Hepatocyte (in vitro differentiated cells): ENCODE measurements around the gene USP43. TPM values are rescaled to one million over a fixed set of nuclear protein-coding genes. Genes with fewer than 3 reads are reported as not detected.
"Not testable (repeated sequence)": the region's sequence is repeated elsewhere in the genome, so short reads cannot be mapped to it uniquely, and the experiment has no call there.

Experiments used
- DNase-seq: peaks from one replicate; pipeline ENCODE4 v3.0.0-alpha.2; 2016; ENCODE audit warnings: low spot score
- H2AFZ ChIP-seq: fragments of 200-600 bp; sonication (generic); 2 replicates; pipeline ENCODE4 v1.6.0; 2016; ENCODE audit warnings: antibody characterized with exemption, mild to moderate bottlenecking
- H3K27ac ChIP-seq: fragments of 200-600 bp; sonication (generic); 2 replicates; pipeline ENCODE4 v1.5.1; 2016; ENCODE audit warnings: mild to moderate bottlenecking
- H3K27me3 ChIP-seq: fragments of 200-600 bp; sonication (generic); 2 replicates; pipeline ENCODE4 v1.6.1; 2016
- H3K36me3 ChIP-seq: fragments of 200-600 bp; sonication (generic); replicated peaks from 2 replicates; pipeline ENCODE4 v1.5.1; 2016; ENCODE audit warnings: low read depth; ENCODE audit not compliant: insufficient read depth
- H3K4me1 ChIP-seq: fragments of 200-600 bp; sonication (generic); 2 replicates; pipeline ENCODE4 v1.5.1; 2016; ENCODE audit warnings: mild to moderate bottlenecking, moderate library complexity; ENCODE audit not compliant: insufficient read depth
- H3K4me2 ChIP-seq: fragments of 200-600 bp; sonication (generic); 2 replicates; pipeline ENCODE4 v1.6.0; 2016
- H3K4me3 ChIP-seq: fragments of 200-600 bp; sonication (generic); 2 replicates; pipeline ENCODE4 v1.5.1; 2016; ENCODE audit warnings: mild to moderate bottlenecking
- H3K79me2 ChIP-seq: fragments of 200-600 bp; sonication (generic); 2 replicates; pipeline ENCODE4 v1.6.0; 2017; ENCODE audit warnings: mild to moderate bottlenecking
- H3K9me2 ChIP-seq: fragments of 200-600 bp; sonication (generic); replicated peaks from 2 replicates; pipeline ENCODE4 v1.6.0; 2017; ENCODE audit warnings: mild to moderate bottlenecking; ENCODE audit not compliant: insufficient read depth
- H3K9me3 ChIP-seq: fragments of 200-600 bp; sonication (generic); 2 replicates; pipeline ENCODE4 v1.5.1; 2016; ENCODE audit warnings: low read depth, mild to moderate bottlenecking
- H4K20me1 ChIP-seq: fragments of 200-600 bp; sonication (generic); 2 replicates; pipeline ENCODE4 v1.6.0; 2016; ENCODE audit warnings: mild to moderate bottlenecking; ENCODE audit not compliant: insufficient read depth, poor library complexity, severe bottlenecking
- EZH2 ChIP-seq: fragments of 200-600 bp; sonication (generic); IDR thresholded peaks from 2 replicates; pipeline ENCODE4 v1.6.1; 2016; ENCODE audit warnings: antibody characterized with exemption, mild to moderate bottlenecking, borderline replicate concordance
- EZH2phosphoT487 ChIP-seq: fragments of 200-600 bp; sonication (generic); IDR thresholded peaks from one replicate; pipeline ENCODE4 v1.6.1; 2018; ENCODE audit warnings: antibody characterized with exemption, mild to moderate bottlenecking, low read depth, moderate library complexity; ENCODE audit not compliant: unreplicated experiment, severe bottlenecking
- WGBS: methylation state at CpG from one replicate; pipeline ENCODE4 v1.1.6; 2016; ENCODE audit warnings: low lambda C conversion rate; ENCODE audit errors: missing lambda C conversion rate; 5-methylcytosine and 5-hydroxymethylcytosine counted together
- polyA plus RNA-seq: library from polyadenylated mRNA; unstranded; fragments of >200 nt; fragmentation: Nextera tagmentation; extraction: Ambion mirVana; gene quantifications from 2 replicates; pipeline ENCODE4 v1.2.1, GENCODE V29; 2016
- total RNA-seq: library from RNA; depleted of rRNA; stranded (reverse); fragments of >200 nt; gene quantifications from 2 replicates; pipeline ENCODE4 v1.2.3, GENCODE V29; 2014
- TF ChIP-seq, protein P1 (sequence below): fragments of 200-600 bp; sonication (generic); IDR thresholded peaks from 2 replicates; pipeline ENCODE4 v1.5.1; 2016; ENCODE audit warnings: antibody characterized with exemption, mild to moderate bottlenecking; ENCODE audit not compliant: poor library complexity

The USP43 gene
- total and polyA plus RNA-seq, 2 experiments from 2014 or later, result 3.6 to 5.2 TPM

DNA sequence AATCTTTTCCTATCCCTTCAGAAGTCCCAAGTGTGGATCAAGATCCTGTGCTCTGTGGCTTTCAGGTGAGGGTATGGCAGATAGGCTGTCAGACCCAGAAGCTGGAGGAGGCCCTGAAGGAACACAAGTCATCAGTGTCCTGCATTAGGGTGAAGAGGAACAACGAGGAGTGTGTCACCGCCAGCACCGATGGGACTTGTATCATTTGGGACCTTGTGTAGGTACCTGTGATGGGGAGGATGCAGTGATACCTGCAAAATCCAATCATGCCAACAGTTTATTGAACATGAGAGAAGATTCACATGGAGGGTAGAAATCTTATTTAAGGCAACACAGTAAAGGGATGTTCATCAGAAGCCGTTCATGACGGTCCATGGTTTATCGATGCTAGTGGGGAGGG, 10.0 kb upstream of the USP43 start:
- no peaks in the 10 kb centered on the region for H3K9me3 ChIP-seq
- H2AFZ ChIP-seq, result no peak overlapping the region
- no peaks in the 10 kb centered on the region for H3K27me3 ChIP-seq
- WGBS, result 86% methylated on average over 6 of the region's 6 CpGs
- no peak overlapping the region for H3K27ac ChIP-seq
- H3K36me3 ChIP-seq, result no peaks in the 10 kb centered on the region
- no peaks in the 10 kb centered on the region for H3K9me2 ChIP-seq
- no peak for DNase-seq
- H3K4me2 ChIP-seq, result no peak overlapping the region
- H3K4me3 ChIP-seq, result no peak overlapping the region
- H3K4me1 ChIP-seq, result no peaks in the 10 kb centered on the region
- H4K20me1 ChIP-seq, result no peaks in the 10 kb centered on the region
- TF ChIP-seq, protein P1, sequence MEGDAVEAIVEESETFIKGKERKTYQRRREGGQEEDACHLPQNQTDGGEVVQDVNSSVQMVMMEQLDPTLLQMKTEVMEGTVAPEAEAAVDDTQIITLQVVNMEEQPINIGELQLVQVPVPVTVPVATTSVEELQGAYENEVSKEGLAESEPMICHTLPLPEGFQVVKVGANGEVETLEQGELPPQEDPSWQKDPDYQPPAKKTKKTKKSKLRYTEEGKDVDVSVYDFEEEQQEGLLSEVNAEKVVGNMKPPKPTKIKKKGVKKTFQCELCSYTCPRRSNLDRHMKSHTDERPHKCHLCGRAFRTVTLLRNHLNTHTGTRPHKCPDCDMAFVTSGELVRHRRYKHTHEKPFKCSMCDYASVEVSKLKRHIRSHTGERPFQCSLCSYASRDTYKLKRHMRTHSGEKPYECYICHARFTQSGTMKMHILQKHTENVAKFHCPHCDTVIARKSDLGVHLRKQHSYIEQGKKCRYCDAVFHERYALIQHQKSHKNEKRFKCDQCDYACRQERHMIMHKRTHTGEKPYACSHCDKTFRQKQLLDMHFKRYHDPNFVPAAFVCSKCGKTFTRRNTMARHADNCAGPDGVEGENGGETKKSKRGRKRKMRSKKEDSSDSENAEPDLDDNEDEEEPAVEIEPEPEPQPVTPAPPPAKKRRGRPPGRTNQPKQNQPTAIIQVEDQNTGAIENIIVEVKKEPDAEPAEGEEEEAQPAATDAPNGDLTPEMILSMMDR, result no peak
- TF ChIP-seq EZH2 (no peak), EZH2phosphoT487 (no peak)
- no peaks in the 10 kb centered on the region for H3K79me2 ChIP-seq

DNA sequence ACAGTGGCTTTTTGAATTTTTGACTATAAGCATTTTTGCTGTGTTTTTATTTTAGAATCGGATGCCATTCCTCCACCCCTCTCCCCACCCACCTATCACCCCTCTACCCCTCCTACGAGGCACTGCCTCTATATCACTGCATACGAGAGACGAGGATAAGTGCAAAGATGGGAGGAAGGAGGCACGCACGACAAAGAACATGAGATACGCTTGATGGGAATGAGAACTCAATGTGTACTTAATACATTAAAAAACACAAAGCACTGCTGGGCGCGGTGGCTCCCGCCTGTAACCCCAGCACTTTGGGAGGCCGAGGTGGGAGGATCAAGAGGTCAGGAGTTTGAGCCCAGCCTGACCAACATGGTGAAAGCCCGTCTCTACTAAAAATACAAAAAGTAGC, 8.8 kb upstream of the USP43 start:
- Histone ChIP-seq H2AFZ (no peak overlapping the region), H3K9me2 (no peaks in the 10 kb centered on the region), H4K20me1 (no peaks in the 10 kb centered on the region), H3K27me3 (no peaks in the 10 kb centered on the region), H3K9me3 (no peaks in the 10 kb centered on the region), H3K36me3 (no peaks in the 10 kb centered on the region), H3K4me2 (no peak overlapping the region), H3K4me1 (no peaks in the 10 kb centered on the region), H3K4me3 (no peak overlapping the region), H3K27ac (no peak overlapping the region), H3K79me2 (no peaks in the 10 kb centered on the region)
- 95% methylated on average over 12 of the region's 12 CpGs for WGBS
- no peak for DNase-seq
- TF ChIP-seq, protein P1, result no peak
- TF ChIP-seq EZH2, result no peak
- no peak for TF ChIP-seq EZH2phosphoT487

DNA sequence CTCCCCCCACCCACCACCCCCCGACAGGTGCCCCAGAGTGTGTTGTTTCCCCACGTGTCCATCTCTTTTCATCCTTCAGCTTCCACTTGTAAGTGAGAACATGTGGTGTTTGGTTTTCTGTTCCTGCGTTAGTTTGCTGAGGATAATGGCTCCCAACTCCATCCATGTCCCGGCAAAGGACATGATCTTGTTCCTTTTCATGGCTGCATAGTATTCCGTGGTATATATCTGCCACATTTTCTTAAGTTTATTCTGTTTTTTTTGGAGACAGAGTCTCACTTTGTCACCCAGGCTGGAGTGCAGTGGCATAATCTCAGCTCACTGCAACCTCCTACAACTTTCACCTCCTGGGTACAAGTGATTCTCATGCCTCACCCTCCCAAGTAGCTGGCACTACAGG, 4.9 kb upstream of the USP43 start:
- WGBS, result 96% methylated on average over 5 of the region's 5 CpGs
- H3K9me3 ChIP-seq, result not testable (repeated sequence)

DNA sequence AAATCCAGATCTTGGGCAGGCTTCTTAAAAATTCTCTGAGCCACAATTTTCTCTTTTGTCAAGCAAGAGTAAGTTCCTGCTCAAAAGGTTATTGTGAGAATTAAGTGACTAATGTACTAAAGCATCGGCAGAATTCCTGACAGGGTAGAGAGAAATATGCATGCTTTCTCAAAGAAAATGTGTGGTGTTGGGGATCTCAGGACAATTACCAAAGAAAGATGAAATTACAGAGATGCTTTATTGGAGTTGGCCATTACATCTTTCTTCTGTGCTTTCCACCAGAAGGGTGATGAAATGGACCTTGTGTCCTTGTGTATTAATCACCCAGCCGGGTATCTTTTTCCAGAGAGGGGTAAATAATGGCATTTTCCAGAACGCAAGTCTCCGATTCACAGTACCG, 1.7 kb upstream of the USP43 start:
- TF ChIP-seq EZH2phosphoT487 (no peak), EZH2 (no peak)
- TF ChIP-seq, protein P1, result no peak
- WGBS, result 94% methylated on average over 5 of the region's 5 CpGs
- H3K4me2 ChIP-seq, result no peak overlapping the region
- H2AFZ ChIP-seq, result no peak overlapping the region
- H3K27ac ChIP-seq, result no peak overlapping the region
- no peaks in the 10 kb centered on the region for H3K36me3 ChIP-seq
- peaks cover 18% of the 10 kb centered on the region for H3K79me2 ChIP-seq
- H3K9me2 ChIP-seq, result no peaks in the 10 kb centered on the region
- H4K20me1 ChIP-seq, result no peaks in the 10 kb centered on the region
- H3K27me3 ChIP-seq, result no peaks in the 10 kb centered on the region
- H3K9me3 ChIP-seq, result no peaks in the 10 kb centered on the region
- H3K4me3 ChIP-seq, result no peak overlapping the region
- DNase-seq, result no peak
- H3K4me1 ChIP-seq, result peaks cover 12% of the 10 kb centered on the region

More for the DNA sequence above, 4.9 kb upstream of the USP43 start:
- H3K4me3 ChIP-seq, H3K27me3 ChIP-seq, H3K9me2 ChIP-seq, H3K4me1 ChIP-seq, H2AFZ ChIP-seq, H3K36me3 ChIP-seq, H3K79me2 ChIP-seq, H3K4me2 ChIP-seq, H4K20me1 ChIP-seq, H3K27ac ChIP-seq, DNase-seq: not testable (repeated sequence)
